ENCODE results near the gene TBX19.
"Not testable (repeated sequence)": the region's sequence is repeated elsewhere in the genome, so short reads cannot be mapped to it uniquely, and the experiment has no call there.

Gene TBX19

DNA sequence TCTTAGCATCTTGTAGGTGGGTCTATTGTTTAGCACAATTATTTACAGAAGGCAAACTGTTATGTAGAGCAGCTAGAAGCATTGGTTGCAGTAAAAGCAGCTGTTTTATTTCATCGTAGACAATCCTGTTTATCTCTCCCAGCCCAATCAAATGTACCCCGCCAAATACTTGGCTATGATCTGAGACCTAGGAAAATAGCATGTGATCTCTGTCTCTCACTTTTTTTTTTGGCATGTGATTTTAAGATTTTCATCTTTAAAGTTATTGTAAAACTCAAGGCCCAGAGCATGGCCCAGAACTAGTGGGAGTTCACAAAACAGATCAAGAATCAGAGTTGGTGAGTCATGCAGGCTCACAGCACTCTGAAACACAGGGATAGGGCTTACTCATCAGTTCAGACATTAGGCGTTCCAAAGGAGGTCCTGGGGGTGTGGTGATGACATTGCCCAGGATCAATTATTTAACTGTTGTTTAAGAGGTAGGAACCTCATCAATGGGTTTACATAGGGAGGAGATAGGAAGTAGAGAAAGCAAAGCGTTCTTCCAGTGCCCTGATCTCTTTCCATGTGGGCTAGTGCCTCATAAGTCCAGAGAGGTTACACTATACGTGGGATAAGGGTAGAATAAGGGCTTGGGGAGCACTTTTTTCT, 40.2 kb downstream of the TBX19 start:
- DNase-seq (ENCODE audit: low read depth), result no peak

DNA sequence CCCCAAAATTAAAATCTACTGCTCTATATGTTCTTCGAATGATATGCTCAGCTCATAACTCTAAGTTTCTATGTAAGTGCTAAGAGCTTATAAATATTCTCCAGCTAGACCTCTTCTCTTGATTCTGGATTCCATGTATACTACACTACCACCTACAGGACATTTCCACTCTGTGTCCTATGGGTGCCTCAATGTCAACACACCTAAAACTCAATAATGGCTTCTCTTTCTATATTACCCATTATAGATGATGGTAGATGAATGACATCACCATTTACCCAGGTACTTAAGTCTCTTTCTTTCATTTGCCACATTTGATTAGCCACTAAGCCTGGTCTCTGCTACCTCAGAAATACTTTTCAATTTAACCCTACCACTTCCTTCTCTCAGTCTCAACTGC, 41.3 kb downstream of the TBX19 start:
- DNase-seq (ENCODE audit: low read depth), result no peak

GRCh38 chr1:168324745-168325425, 44.2 kb downstream of the TBX19 start:
- no peak for DNase-seq (ENCODE audit: low read depth)

GRCh38 chr1:168328731-168329364, 48.2 kb downstream of the TBX19 start:
- DNase-seq (ENCODE audit: low read depth), result no peak

DNA sequence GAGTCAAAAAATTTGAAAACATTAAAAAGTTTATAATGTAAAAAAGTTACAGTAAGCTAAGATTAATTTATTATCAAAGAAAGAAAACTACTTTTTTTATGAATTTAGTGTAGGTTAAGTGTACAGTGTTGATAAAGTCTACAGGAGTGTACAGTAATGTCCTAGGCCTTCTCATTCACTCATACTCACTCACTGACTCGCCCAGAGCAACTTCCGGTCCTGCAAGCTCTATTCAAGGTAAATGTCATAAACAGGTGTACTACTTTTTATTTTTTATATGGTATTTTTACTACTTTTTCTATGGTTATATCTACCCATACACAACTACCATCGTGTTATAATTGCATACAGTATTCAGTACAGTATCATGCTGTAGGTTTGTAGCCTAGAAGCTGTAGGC, 49.6 kb downstream of the TBX19 start:
- DNase-seq (ENCODE audit: low read depth), result no peak

DNA sequence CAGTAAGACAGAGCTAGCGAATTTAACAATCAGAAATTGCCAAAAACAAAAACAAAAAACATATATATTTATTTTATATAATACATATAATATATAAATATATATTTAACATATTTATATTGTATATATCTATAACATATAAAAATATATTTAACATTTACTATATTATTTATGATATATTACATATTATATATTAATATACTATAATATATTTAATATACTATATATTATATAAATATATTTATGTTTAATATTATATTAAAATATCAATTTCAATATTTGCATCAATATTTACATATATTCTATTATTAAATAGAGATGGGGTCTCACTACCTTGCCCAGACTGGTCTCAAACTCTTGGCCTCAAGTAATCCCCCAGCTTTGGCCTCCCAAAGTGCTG, 50.9 kb downstream of the TBX19 start:
- no peak for DNase-seq (ENCODE audit: low read depth)

GRCh38 chr1:168333562-168334276, 53.0 kb downstream of the TBX19 start:
- DNase-seq (ENCODE audit: low read depth), result no peak

- DNase-seq (ENCODE audit: low read depth), result no peak
Measured at GRCh38 chr1:168335500-168335899, 54.8 kb downstream of the TBX19 start.

GRCh38 chr1:168338589-168339503, 58.2 kb downstream of the TBX19 start:
- no peak for DNase-seq (ENCODE audit: low read depth)

- no peak for DNase-seq (ENCODE audit: low read depth)
Measured at GRCh38 chr1:168340781-168341482, 60.3 kb downstream of the TBX19 start.

- DNase-seq (ENCODE audit: low read depth), result no peak
Measured at GRCh38 chr1:168341483-168341975, 60.9 kb downstream of the TBX19 start.

GRCh38 chr1:168342572-168343280, 62.0 kb downstream of the TBX19 start:
- peak; percentile 81 for DNase-seq (ENCODE audit: low read depth)

DNA sequence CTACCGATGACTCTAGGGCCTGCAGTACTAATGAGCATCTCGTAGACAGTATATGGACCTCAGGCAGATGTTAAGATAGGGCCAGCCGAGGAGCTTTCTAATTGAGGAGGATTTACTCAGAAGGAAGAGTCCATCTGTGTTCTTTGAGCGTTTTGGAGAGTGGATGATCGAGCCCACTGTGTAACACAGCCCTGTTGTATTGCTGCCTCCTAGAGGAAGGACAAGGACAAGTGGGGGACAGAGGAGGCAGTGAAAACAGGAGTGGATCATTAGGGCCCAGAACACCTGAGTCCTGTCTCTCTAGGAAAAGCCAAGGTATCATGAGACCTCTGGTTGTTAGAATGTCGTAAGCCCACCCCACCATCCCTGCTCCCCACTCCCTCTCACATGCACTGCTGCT, 62.9 kb downstream of the TBX19 start:
- no peak for DNase-seq (ENCODE audit: low read depth)

DNA sequence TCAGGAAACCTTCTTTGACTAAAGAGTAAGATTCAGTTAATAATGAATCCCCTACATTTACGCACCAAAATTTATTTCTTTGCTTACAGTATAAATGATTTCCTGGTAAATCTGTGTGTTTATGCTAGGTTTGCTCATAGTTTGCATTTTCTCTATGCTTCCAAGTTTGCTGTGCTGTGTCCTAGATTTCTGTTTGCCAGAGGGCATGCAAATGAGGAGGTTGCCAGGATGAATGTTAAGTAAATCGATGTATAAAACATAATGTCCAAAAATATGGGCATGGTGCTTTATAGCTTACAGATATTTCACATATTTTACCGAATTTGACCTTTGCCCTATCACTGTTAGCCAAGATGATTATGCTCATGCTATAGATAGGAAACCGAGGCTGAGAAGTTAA, 63.8 kb downstream of the TBX19 start:
- no peak for DNase-seq (ENCODE audit: low read depth)

DNA sequence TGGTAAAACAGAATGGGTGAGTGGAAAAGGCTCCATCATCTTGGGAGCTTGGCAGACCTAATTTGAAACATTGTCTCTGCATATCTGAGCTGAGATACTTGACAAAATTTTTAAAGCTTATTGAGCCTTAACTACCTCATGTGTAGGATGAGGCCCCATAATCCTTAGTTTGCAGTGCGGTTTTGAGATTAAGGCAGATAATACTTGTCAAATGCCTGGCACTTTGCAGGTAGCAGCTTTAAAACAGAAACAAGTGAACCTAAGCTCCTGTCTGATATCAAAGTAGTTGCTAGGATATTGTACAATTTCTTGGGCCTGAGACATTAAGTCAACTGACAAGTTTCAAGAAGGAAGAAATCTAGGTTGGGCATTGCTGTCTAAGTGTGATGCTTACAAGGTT, 65.3 kb downstream of the TBX19 start:
- DNase-seq (ENCODE audit: low read depth), result no peak

- no peak for DNase-seq (ENCODE audit: low read depth)
Measured at GRCh38 chr1:168347630-168348029, 67.0 kb downstream of the TBX19 start.

DNA sequence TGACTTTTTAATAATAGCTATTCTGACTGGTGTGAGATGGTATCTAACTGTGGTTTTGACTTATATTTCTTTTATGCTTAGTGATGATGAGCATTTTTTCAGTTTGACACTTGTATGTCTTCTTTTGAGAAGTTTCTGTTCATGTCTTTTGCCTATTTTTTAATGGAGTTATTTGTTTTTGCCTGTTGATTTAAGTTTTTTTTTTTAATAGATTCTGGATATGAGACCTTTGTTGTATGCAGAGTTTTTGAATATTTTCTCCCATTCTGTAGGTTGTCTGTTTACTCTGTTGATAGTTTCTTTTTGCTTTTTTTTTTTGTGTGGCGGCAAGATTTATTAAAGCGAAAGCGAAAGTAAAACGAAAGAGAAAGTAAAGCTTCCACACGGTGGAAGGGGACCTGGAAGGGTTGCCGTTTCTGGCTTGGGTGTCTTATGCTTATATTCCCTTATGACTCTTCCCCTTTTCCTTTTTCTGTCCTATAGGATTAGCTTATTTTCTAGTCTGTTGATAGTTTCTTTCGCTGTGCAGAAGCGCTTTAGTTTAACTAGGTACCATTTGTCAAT, 67.6 kb downstream of the TBX19 start:
- DNase-seq (ENCODE audit: low read depth), result no peak

GRCh38 chr1:168354335-168355269, 73.9 kb downstream of the TBX19 start:
- DNase-seq (ENCODE audit: low read depth), result not testable (repeated sequence)

Data from activated T-cell treated with anti-CD3 and anti-CD28 coated beads for 48 hours (primary cell).